Stimulated activated CD4-positive, alpha-beta T cell treated with anti-CD3 and anti-CD28 coated beads, Interleukin-12 subunit alpha, Interleukin-12 subunit beta, amount 100 ng/mL, for 48 hours (primary cell): ENCODE data around the gene PGM2L1.
"Not testable (repeated sequence)": the region's sequence is repeated elsewhere in the genome, so short reads cannot be mapped to it uniquely, and the experiment has no call there.

Experiments used
- DNase-seq, 3 donors: peaks; one replicate each; pipeline ENCODE4 v3.0.0-alpha.2; 2020; ENCODE audit warnings: low read depth in 2 of 3, low spot score in 1 of 3

PGM2L1 gene

DNA sequence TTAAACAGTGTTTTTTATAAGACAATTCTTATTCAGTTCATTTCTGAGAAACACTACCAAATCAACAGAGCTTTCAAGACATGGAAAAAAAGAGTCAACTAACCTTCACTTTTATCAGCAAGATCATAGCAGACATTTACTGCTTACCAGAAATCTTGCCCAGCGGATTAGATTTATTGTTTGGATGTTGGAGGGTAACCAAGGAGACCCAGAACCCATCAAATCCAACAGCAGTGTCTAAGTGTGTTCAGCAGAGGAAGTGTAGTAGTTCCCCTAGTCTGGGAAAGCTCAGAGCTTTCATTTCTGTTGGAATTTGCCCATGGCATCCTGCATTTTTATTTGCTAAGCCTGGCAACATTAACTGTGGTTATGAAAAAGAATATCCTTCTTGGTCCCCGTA is 2.4 kb upstream of the PGM2L1 start:
- no peak for DNase-seq

DNA sequence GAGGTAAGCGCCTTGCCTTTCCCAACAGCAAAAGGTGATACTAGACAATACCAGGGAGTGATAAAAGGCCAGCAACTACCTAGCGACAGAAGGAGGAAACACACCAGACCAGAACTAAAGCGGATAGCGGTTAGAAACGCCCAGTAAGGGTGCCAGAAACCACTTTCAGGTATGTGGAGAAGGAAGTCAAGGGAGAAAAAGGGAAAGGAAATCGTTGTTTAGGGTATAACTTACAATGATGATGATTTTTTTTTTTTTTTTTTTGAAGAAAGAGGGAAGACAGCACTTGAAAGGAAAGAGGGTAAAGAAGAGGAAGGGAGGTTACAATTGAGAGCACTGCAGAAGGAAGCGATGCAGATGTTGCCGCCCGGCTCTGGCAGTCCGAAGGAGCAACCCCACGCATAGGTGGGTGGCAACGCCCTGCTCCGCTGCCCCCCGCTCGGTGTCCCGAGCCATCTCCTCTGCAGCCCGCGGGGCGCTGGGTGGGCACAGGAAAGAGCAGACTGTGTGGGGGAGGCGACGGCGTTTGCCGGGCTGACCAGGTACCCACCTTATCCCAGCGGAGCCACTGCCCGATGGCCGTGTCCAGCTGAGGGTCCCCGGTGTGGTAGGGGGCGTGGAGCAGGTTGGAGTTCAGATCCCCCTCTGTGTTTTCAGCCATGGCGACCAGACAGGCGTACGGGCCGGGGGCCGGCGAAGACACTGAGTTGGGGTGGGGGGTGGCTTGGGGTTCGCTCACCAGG is 561 bp downstream of the PGM2L1 start:
- DNase-seq, result no peak

DNA sequence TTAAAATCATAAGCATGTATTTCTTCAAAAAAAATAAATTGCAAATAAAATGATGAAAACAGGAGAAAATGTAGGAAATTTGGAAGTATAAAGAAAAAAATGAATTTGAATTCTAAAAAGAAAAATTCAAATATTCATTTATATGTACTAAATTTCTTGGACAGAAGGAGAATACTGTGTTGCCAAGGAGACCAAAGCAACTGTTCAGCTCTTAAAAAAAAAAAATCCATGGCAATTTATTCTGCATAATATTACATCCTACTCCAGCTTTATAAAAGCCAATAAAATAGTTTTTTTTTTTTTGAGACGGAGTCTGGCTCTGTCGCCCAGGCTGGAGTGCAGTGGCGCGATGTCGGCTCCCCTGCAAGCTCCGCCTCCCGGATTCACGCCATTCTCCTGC is 6.0 kb downstream of the PGM2L1 start:
- DNase-seq, result no peak

DNA sequence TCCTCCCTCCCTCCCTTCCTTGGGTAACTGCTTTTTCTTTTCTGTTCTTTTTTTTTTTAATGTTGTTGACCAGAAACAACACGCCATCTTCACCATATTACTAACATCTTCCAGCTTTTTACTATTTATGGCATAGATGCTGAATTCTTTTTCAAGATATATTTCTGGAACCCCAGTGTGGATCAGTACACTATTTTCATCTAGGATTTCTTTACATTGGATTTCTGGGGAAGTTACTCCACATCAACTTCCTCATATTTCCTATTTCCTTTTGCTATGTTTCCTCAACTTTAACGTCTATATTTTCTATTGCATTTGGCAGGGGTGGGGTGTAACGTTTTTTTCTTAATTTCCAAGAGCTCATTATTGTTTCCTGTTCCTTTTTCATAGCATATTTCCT is 7.0 kb downstream of the PGM2L1 start:
- no peak for DNase-seq

DNA sequence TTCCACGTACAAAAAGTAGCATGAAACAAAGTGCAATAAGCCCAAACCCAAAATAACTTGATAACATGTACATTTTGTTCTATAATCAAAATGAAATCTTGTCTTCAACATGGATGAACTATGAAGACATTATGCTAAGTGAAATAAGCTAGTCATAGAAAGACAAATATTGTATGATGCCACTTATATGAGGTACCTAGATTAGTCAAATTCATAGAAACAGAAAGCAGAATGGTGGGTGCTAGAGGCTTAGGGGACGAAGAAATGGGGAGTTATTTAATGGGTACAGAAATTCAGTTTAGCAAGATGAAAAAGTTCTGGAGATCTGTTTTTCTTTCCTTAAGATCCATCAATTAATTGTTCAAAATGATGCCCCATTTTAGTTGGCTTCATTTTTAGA is 7.5 kb downstream of the PGM2L1 start:
- DNase-seq, result no peak

DNA sequence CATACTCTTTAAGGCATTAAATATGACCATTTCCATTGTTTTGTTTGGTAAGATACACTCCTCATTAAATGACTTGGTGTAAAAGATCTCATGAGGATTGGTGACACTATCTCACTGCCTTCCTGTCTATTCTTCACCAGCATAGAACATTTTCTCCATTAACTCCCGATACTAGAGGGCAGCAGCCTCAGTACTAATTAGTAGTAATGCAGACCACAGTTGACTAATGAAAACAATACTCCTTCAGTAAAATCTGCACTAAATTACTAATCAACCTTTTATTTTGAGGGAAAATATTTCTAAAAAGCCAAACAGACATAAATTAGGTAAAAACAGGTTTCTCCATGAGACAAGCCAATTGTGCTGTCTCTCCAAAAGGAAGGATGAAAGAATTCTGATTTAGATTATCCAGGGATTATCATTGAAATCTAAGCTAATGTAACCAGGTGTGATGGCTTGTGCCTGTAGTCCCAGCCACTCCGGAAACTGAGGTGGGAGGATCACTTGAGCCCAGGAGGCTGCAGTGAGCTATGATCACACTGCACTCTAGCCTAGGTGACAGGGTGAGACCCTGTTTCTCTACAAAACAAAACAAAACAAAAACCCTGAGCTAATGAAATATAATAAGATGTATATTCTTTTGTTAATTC is 9.4 kb downstream of the PGM2L1 start:
- DNase-seq, result peak; percentile 24 to 85 (median 57)

DNA sequence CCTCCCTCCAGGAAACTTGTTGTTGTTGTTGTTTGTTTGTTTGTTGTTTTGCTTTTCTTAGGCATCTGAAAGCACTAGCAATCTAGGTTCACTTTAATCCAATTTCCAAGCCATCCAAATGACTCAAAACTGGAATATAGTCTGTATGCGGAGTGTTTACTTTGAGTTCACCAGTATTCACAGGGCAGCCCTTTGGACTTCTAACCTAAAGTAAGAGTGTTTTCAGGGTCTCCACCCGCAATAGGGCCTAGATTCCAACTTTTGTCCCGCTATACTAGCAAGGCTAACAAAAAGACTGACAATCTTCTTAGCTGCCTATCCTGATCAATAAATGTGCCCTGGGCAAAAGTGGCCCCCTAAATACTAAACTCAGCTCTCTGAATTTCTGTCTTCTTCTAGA is 13.6 kb downstream of the PGM2L1 start:
- no peak for DNase-seq

- DNase-seq, result no peak
Observed at GRCh38 chr11:74380746-74381439, 17.3 kb downstream of the PGM2L1 start.

- no peak for DNase-seq
Observed at GRCh38 chr11:74377689-74378088, 20.5 kb downstream of the PGM2L1 start.

DNA sequence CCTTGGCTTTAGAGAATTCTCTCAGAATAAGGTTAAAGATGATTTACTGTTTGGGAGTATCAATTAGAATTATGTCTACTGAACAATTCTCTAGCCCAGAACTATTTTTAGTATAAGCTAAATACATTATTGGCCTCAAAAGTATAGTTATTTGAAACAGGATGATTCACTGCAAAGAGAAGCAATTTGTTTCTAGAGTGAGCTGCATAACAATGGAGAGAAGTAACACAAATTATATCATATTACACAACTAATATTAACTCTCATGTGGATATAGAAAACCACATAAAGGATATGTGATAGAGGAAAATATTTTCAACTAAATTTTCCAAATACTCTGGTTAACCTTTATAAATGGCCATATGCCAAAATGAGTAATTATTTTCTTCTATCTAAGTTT is 24.9 kb downstream of the PGM2L1 start:
- DNase-seq, result no peak

DNA sequence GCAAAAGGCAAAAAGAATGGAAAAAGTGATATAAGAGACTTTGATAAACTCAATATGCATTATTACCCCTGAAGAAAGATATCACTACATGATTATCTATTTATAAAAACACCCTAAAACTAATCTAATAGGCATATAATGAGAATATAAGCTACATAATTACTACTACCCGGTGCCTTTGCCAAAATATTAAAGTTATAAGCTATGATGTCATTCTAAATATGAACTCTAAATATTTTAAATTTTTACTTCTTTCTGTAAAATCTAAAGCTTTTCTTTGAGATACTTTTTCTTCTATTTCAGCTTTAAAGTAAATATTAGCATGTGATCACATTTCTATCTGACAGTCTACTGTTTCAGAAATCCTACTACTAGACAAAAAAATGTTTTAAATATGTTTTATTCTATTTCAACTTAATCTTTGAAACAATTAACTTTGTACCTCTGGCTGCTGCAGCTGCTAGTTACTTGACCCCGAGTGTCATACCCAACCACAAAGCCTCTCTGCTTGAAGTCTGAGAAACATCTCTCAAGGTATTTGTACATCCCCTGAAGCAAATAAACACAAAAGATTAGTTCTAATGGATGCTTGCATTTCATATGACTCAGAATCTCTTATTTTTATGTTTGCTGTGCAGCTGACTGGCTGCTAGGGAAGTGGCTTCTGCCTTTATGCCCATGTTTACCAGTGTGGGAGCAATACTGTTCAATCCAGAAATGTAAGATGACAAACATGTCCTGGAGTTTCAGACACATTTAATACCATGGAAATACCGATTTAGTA is 26.8 kb downstream of the PGM2L1 start:
- no peak for DNase-seq

- DNase-seq, result no peak
Observed at GRCh38 chr11:74370123-74370522, 28.1 kb downstream of the PGM2L1 start.

DNA sequence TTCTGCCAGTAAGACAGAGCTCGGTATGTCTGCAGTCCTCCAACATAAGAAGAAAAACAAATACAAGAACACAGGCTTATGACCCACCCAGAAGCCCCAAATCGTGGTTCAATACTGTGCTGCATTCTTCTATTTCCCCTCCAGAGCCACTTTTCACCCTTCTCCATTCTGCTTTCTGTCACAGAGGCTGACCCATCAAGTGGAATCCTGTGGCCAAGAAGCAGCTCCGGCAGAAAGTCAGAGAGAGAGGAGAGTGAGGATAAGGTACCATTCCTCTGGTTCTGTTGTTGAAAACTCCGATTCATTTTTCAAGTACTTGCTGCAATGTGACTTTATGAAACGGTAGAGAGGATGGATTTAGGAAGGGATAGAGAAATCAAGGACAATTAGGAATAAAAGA is 30.4 kb downstream of the PGM2L1 start:
- DNase-seq, result no peak

DNA sequence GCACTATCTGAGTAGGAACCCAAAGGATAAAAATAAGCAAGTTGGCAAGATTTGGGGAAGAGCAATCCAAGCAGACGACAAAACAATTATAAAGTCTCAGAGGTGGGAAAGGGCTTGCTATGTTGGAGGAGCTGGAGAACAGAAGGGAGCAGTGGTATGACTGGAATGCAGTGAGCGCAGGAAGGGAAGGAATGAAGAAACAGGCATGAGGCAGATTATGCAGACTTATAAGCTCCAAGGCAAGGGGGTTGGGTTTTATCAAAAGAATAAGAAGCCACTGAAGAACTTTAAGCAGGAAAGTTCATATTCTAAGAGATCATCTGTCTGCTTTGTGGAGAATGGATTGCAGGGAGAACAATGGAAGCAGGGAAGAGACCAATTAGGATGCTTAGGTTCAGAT is 31.7 kb downstream of the PGM2L1 start:
- no peak for DNase-seq

DNA sequence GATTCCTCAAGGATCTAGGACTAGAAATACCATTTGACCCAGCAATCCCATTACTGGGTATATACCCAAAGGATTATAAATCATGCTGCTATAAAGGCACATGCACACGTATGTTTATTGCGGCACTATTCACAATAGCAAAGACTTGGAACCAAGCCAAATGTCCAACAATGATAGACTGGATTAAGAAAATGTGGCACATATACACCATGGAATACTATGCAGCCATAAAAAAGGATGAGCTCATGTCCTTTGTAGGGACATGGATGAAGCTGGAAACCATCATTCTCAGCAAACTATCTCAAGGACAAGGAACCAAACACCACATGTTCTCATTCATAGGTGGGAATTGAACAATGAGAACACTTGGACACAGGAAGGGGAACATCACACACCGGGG is 32.4 kb downstream of the PGM2L1 start:
- not testable (repeated sequence) for DNase-seq

GRCh38 chr11:74357449-74357848 is 40.8 kb downstream of the PGM2L1 start:
- DNase-seq, result no peak

DNA sequence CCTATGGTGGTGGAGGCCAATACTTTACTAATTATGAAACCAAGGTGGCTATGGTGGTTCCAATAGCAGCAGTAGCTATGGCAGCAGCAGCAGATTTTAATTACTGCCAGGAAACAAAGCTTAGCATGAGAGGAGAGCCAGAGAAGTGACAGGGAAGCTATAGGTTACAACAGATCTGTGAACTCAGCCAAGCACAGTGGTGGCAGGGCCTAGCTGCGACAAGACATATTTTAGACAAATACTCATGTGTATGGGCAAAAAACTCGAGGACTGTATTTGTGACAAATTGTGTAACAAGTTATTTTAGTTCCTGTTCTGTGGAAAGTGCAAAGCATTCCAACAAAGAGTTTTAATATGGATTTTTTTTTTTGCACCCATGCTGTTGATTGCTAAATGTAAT is 42.6 kb downstream of the PGM2L1 start:
- no peak for DNase-seq

DNA sequence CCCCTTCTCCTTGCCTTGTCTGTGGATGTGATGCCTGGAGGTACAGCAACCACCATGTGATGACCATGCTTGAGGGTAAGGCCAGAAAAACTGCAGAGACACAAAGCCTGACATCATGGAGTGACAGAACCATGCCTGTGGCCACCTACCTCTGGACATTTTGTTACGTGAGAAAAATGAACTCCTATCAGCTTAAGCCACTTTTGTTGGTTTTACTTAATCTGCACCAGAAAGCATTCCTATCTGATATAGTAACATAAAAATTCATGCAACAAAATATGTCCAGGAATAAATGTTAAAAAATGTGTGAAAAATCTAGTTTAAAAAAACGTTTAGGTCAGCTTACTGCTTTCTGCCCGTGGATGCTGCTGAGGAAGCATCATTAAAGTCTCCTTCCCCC is 44.2 kb downstream of the PGM2L1 start:
- DNase-seq, result no peak

GRCh38 chr11:74347381-74347780 is 50.9 kb downstream of the PGM2L1 start:
- DNase-seq, result no peak

DNA sequence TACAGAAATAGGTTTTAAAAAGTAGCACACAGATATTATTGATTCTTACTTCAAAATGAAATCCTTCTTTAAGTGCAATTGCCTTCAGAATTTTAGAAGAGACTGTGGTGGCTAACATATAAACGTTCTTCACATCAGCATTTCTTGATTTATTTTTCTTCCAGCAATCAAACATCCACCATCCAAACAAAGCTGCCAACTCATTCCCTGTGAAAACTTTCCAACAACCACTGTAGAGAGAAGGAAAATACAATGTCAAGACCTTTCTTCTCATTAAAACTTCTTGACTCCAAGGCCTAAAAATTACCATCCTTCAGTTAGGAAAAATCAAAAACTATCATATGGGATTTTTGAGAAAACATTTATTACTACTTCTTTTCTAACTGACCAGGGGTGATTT is 52.8 kb downstream of the PGM2L1 start:
- no peak for DNase-seq

DNA sequence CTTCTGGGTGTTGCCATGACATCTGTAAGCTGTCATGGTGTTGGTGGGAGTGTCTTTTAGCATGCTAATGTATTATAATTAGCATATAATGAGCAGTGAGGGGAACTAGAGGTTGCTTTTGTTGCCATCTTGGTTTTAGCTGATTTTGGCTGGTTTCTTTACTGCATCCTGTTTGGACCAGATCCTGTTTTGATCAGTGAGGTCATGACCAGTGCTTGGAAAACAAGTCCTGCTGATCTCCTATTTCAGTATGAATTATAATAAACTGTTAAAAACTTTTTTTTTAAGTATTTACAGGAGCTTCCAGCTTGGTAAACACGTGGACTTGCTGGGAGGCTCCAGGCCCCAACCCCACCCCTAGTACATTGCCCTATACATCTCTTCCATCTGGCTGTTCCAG is 56.3 kb downstream of the PGM2L1 start:
- DNase-seq, result no peak

DNA sequence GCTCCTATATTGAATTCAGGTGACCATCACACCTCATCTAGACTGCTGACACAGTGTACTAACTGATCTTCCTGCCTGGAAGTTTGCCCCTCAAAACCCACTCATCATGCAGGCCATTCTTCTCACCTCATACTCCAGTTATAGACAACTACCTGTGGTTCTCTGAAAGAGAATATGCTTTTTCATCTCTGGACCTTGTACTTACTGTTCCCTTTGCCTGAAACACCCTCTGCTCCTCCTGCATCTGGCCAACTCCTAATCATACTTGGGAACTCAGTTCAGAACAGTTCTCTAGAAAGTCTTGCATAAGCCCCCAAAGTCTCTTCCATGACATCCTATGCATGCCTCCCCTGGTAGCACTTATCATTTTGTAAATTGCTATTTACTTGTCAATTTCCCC is 58.6 kb downstream of the PGM2L1 start:
- no peak for DNase-seq
